Measurements from ENCODE around the gene SIRPD.
"Not testable (repeated sequence)": the region's sequence is repeated elsewhere in the genome, so short reads cannot be mapped to it uniquely, and the experiment has no call there.

The SIRPD gene

GRCh38 chr20:1557605-1558004 is at the start of gene SIRPD:
Gene SIRPD (minus strand): TSS chr20:1557705. CDS start chr20:1557653, 52 bp downstream.
- DNase-seq (ENCODE audit: low read depth): no peak

GRCh38 chr20:1600736-1601135 is 43.2 kb upstream of the SIRPD start:
- no peak for DNase-seq (ENCODE audit: low read depth)

DNA sequence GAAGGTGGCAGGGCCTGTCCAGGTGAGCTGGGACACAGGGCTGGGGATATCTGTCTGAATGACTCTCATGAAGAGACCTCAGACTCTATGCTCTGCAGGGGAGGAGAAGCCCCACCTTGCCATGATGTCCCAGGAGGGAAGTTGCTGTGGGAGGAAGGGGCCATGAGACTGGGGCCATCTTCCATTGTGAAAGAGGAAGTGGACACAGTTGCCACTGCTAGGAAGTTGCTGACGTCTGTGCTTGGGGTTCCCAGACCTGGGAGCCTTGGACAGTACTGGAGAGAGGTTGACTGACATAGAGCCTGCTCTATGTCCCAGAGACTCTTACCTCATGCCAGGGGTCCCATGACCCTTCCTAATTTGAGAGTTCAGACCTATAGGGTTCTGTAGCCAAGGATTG is 37.8 kb upstream of the SIRPD start:
- no peak for DNase-seq (ENCODE audit: low read depth)

DNA sequence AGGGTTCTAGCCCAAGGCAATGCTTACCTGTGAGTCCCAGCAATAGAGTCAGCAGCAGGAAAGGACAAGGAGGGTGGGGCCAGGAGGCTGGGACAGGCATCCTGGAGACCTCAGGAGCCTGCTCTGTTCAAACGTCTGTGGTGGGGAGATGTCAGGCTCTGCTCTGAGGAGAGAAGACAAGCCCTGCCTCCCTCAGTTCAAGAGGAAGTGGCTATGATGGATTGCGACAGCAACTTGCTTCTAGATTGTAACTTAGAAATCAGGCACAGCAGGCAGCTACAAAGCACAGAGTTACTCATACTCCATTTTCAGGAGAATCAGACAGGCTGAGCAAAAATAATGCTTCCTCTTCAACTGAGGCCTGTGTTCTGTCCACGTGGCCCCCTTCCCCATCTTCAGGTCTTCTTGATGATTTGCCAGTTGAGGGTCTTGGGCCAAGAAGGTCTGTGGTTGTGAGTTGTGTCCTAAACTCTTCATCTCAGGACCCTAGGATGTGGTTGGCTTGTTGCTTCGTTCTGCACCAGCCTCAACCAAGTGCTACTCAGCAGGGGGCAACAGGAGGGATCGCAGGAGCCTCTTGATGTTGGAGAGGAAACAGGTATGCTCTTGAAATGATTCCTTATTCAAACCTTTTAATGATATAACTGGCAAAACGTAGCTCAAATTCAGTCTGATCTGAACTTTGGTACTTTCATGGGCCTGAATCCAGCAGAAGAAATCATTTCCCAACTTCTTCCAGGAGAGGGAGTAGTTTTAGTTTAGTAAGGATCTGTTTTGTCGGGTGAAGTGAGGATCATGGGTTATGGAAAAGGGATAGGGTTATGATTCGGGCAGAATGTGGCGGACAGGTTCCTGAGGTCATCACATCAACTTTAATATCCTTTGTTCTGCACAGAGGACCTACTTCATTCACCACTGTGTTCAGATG is 31.3 kb upstream of the SIRPD start:
- DNase-seq (ENCODE audit: low read depth): no peak

GRCh38 chr20:1587781-1588532 is 30.5 kb upstream of the SIRPD start:
- DNase-seq (ENCODE audit: low read depth): no peak

DNA sequence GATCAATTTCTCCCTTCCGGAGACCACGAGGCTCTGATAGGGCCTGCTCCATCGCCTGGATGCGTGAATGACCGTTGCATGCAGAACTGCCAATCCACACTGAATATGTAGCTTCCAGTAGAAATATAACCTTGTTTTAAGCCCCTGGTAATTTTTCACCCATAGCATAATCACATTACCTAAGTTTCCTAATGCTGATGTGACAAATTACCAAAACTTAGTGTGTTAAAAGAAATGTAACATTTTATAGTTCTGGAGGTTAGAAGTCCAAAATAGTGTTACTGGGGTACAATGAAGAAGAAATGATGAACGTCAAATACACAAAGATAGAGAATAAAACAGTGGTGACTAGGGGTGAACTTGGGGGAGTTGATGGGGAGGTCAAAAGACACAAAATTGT is 22.0 kb upstream of the SIRPD start:
- DNase-seq (ENCODE audit: low read depth): no peak

GRCh38 chr20:1577906-1578305 is 20.4 kb upstream of the SIRPD start:
- DNase-seq (ENCODE audit: low read depth): no peak

- not testable (repeated sequence) for DNase-seq (ENCODE audit: low read depth)
Measured at GRCh38 chr20:1577313-1577712, 19.8 kb upstream of the SIRPD start.

GRCh38 chr20:1576641-1577040 is 19.1 kb upstream of the SIRPD start:
- no peak for DNase-seq (ENCODE audit: low read depth)

DNA sequence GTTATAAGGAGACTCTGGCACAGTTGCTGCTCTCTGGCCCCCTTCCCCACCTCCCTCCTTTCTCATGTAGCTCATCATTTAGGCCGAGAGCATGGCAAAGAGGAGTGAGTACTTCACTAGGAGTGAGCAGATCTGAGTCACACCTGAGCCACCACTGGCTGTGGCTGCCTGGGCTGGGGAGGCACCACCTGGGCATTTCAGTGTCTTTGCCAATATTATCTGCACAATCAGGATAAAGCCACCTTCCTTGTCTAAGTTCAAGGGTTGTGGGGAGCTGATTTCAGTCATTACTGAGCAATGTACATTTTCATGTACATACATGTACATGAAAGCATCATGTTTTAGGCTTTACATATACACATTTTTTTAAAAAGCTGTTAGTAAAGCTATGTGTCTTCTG is 18.5 kb upstream of the SIRPD start:
- not testable (repeated sequence) for DNase-seq (ENCODE audit: low read depth)

GRCh38 chr20:1571583-1571982 is 14.1 kb upstream of the SIRPD start:
- not testable (repeated sequence) for DNase-seq (ENCODE audit: low read depth)

- DNase-seq (ENCODE audit: low read depth): no peak
Measured at GRCh38 chr20:1569415-1569881, 11.9 kb upstream of the SIRPD start.

GRCh38 chr20:1568163-1568490 is 10.6 kb upstream of the SIRPD start:
- no peak for DNase-seq (ENCODE audit: low read depth)

DNA sequence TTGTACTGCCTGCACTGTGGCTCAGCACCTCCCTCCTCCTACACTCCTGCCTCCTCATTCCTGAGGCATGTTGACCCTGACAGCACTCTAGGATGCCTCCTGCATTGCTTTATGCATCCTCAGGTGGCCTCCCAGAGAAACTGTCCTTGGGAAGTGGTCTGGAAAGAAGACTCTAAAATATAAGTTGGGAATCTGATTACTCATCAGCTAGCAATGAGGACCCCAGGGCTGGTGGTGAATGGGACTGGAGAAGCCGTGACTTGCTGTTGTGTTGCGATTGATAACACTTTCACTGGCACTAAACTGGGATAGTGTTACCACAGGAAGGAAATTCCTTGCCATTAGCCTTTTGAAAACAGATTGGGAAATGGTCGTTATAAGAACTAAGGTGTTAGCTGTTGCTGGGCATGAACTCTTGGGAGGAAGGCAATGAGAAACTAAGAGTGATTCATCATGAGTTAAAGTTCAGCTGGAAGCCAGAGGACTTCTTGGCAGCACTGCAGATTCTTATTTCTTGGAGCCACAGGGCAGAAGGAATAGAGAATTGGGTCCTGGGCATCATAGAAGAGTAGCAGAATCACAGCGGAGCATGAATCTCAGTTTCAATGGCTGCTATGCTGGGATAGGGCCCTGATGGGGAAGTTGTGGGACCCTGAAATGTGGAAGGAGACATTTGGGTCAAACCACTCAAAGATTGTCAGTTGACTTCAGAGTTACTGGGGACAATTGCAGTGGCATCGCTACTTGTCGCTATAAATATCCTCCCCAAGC is 10.1 kb upstream of the SIRPD start:
- no peak for DNase-seq (ENCODE audit: low read depth)

- no peak for DNase-seq (ENCODE audit: low read depth)
Measured at GRCh38 chr20:1566701-1567100, 9.2 kb upstream of the SIRPD start.

DNA sequence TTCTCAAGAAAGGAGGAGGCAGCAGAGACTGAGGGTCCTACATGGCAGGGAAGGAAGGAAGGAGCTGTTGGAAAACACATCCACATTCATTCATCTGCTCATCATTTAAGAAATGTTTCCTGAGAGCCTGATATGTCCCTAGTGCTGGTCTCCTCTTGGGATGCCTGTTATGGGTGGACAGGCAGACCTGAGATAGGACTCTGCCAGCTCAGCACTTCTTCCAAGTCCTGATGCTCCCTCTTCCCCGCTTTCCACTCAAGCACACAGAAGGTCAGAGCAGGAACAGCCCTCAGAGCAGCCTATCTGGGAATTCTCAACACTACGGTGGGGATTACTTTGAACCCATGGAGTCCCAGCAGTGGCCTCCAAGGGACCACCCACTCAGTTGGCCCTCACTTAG is 8.0 kb upstream of the SIRPD start:
- no peak for DNase-seq (ENCODE audit: low read depth)

DNA sequence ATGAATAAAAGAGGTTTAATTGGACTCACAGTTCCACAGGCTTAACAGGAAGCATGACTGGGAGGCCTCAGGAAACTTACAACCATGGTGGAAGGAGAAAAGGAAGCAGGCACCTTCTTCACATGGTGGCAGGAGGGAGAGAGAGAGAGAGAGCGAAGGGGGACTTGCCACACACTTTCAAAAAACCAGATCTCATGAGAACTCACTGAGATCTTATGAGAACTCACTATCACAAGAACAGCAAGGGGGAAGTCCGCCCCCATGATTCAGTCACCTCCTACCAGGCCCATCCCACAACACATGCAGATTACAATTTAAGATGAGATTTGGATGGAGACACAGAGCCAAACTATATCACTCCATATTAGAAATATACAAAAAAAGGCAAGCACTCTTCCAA is 6.1 kb upstream of the SIRPD start:
- DNase-seq (ENCODE audit: low read depth): no peak

DNA sequence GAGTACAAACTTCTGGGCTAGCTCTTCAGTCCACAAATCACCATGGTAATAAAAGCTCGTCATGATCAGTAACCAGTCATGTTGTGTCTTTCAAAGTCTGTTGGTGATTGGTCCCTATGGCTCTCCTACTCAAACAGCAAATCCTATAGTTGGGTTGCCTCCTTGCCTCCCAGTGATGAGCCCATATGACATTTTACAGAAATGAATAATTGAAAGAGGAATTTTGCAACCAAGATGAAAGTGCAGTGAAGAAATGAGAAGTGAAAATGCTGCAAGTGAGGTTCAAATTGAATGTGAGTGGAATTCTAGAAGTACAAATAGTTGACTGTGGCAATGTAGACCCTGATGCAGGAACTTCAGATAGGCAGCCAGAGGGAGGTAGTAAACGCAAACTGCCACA is 5.1 kb upstream of the SIRPD start:
- no peak for DNase-seq (ENCODE audit: low read depth)

- no peak for DNase-seq (ENCODE audit: low read depth)
Measured at GRCh38 chr20:1561350-1561749, 3.8 kb upstream of the SIRPD start.

DNA sequence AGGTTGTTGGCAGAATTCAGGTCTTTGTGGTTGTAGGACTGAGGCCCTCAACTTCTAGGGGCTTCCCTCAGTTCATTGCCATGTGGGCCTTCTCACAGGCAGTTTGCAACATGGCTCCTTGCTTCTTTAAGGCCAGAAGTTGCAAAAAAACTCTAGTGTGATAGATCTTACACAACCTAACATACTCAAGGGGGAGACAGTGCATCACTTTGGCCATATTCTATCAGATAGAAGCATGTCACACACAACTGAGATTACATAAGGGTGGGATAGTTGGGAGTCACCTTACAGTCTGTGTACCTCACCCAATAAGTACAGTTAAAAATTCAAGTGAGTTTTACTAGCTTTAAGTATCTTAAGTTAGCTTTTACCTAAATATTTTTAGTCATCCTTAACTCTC is 1.6 kb downstream of the SIRPD start:
- no peak for DNase-seq (ENCODE audit: low read depth)

DNA sequence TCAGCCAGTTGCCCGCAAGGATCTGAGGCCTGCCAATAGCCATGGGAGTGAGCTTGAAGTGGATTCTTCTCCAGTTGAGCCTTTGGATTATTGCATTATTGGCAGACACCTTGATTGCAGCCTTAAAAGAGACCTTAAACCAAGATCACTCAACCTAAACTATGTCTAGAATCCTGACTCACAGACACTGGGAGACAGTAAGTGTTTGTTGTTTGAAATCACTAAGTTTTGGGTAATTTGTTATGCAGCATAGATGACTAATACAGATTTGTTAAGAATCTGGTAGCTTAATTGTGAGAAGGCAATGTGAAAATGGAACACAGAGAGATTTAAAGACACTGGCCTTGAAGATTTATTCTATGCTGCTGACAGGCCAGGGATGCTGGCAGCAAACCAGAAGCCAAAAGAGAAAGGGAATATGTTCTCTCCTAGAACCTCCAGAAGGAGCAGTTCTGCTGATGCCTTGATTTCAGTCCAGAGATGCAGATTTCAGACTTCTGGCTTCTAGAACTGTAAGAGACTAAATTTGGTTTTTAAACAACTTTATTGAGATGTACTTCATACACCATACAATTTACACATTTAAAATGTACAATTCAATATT is 17.6 kb downstream of the SIRPD start:
- no peak for DNase-seq (ENCODE audit: low read depth)

DNA sequence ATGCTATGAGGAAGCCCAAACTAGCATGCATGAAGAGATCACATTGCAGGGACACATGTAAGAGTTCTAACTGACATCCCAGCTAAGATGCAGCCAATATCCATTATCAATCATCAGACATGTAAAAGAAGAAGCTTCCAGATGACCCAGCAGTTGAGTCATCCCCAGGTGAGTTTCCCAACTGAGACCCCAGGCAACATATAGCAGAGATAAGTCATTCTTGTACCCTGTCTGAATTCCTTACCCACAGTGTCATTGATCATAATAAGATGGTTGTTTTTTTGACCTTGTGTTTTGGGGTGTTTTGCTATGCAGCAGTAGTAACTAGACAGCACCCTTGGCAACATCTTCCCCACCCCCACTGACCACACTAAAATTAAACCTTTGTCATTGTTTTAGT is 18.9 kb downstream of the SIRPD start:
- no peak for DNase-seq (ENCODE audit: low read depth)
